ENCODE results near the gene TP53BP2.

- TF ChIP-seq, protein P1, sequence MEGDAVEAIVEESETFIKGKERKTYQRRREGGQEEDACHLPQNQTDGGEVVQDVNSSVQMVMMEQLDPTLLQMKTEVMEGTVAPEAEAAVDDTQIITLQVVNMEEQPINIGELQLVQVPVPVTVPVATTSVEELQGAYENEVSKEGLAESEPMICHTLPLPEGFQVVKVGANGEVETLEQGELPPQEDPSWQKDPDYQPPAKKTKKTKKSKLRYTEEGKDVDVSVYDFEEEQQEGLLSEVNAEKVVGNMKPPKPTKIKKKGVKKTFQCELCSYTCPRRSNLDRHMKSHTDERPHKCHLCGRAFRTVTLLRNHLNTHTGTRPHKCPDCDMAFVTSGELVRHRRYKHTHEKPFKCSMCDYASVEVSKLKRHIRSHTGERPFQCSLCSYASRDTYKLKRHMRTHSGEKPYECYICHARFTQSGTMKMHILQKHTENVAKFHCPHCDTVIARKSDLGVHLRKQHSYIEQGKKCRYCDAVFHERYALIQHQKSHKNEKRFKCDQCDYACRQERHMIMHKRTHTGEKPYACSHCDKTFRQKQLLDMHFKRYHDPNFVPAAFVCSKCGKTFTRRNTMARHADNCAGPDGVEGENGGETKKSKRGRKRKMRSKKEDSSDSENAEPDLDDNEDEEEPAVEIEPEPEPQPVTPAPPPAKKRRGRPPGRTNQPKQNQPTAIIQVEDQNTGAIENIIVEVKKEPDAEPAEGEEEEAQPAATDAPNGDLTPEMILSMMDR (IDR thresholded peaks at IDR 0.05; ENCODE audit: poor library complexity), result no peak
- TF ChIP-seq EZH2 (IDR thresholded peaks at IDR 0.05; ENCODE audit: borderline replicate concordance), result no peak
These were observed 16.2 kb upstream of the TP53BP2 start for GRCh38 chr1:223861904-223862303.
